ENCODE results near the gene KIF5C. TPM values are rescaled to one million over a fixed set of nuclear protein-coding genes. Genes with fewer than 3 reads are reported as not detected.

The KIF5C gene
- total RNA-seq, 1 donor from 2014 or later = not detected

DNA sequence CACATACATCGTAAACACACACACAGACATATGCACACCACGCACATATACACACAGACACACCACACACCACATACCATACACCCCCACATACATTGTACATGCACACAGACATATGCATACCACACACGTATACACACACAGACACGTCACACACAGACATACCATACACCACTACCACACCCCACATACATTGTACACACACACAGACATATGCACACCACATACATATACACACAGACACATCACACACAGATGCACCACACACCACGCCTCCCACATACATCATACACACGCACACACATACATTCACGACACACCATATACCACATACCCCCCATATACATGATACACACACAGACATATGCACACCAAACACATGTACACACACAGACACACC, 58.4 kb downstream of the KIF5C start:
- H3K27me3 ChIP-seq (ENCODE audit: control insufficient read depth, insufficient read depth, low read length) = no peaks in the 10 kb centered on the region
- TF ChIP-seq, protein P1, sequence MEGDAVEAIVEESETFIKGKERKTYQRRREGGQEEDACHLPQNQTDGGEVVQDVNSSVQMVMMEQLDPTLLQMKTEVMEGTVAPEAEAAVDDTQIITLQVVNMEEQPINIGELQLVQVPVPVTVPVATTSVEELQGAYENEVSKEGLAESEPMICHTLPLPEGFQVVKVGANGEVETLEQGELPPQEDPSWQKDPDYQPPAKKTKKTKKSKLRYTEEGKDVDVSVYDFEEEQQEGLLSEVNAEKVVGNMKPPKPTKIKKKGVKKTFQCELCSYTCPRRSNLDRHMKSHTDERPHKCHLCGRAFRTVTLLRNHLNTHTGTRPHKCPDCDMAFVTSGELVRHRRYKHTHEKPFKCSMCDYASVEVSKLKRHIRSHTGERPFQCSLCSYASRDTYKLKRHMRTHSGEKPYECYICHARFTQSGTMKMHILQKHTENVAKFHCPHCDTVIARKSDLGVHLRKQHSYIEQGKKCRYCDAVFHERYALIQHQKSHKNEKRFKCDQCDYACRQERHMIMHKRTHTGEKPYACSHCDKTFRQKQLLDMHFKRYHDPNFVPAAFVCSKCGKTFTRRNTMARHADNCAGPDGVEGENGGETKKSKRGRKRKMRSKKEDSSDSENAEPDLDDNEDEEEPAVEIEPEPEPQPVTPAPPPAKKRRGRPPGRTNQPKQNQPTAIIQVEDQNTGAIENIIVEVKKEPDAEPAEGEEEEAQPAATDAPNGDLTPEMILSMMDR (IDR thresholded peaks at IDR 0.05; ENCODE audit: insufficient read depth, low read length, severe bottlenecking) = no peak
- no peak for FAIRE-seq

DNA sequence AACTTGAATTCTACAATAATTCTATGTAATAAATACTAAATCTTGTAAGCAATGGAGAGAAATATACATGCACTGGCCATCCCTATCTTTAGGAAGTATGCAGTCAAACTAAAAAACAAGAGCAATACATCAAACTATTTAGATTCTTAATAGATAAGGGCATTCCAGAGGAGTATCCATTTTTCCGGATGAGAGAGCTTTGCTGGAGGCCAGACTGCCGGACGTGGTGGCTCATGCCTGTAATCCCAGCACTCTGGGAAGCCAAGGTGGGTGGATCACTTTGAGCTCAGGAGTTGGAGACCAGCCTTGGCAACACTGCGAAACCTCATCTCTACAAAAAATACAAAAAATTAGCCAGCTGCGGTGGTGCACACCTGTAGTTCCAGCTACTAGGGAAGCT, 60.8 kb downstream of the KIF5C start:
- TF ChIP-seq, protein P1 (IDR thresholded peaks at IDR 0.05; ENCODE audit: insufficient read depth, low read length, severe bottlenecking) = no peak

More for the DNA sequence above, 58.4 kb downstream of the KIF5C start:
- no peak for DNase-seq (ENCODE audit: low read depth)
- H3K4me3 ChIP-seq (ENCODE audit: low read depth, low read length) = no peak overlapping the region
- H3K36me3 ChIP-seq (ENCODE audit: control insufficient read depth, insufficient read depth, low read length) = no peaks in the 10 kb centered on the region

DNA sequence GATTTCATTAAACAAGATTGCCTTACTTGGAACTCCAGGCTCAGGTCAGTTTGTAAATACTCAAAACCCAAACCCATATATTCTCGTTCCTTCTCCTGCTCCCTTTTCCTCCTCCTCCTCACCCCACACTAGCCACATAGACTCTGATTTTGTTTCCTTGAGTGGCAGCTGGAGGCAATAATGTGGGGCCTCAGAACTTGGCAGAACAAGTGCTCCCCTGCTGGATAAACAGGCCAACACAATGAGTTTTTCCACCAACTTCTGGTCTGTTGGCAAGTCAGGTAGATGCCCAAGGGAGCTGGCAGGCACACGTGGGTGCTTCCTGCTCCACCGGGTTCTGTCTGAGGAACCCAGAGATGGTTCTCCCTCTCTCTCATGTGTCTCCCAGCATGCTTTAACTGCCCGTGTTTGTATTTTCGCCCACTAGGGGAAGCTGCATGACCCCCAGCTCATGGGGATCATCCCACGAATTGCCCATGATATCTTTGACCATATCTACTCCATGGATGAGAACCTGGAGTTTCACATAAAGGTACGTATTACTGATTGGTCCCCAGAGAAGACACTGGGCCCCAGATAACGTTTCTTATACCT, 61.9 kb downstream of the KIF5C start:
- no peaks in the 10 kb centered on the region for H3K27me3 ChIP-seq (ENCODE audit: control insufficient read depth, insufficient read depth, low read length)
- DNase-seq (ENCODE audit: low read depth) (no peak), FAIRE-seq (no peak)
- no peaks in the 10 kb centered on the region for H3K36me3 ChIP-seq (ENCODE audit: control insufficient read depth, insufficient read depth, low read length)
- TF ChIP-seq, protein P1 (IDR thresholded peaks at IDR 0.05; ENCODE audit: insufficient read depth, low read length, severe bottlenecking) = no peak
- H3K4me3 ChIP-seq (ENCODE audit: low read depth, low read length) = no peak overlapping the region

More for the DNA sequence above, 60.8 kb downstream of the KIF5C start:
- DNase-seq (ENCODE audit: low read depth) (no peak), FAIRE-seq (no peak)
- H3K4me3 ChIP-seq (ENCODE audit: low read depth, low read length) = no peak overlapping the region
- H3K27me3 ChIP-seq (ENCODE audit: control insufficient read depth, insufficient read depth, low read length) = no peaks in the 10 kb centered on the region
- H3K36me3 ChIP-seq (ENCODE audit: control insufficient read depth, insufficient read depth, low read length) = no peaks in the 10 kb centered on the region

DNA sequence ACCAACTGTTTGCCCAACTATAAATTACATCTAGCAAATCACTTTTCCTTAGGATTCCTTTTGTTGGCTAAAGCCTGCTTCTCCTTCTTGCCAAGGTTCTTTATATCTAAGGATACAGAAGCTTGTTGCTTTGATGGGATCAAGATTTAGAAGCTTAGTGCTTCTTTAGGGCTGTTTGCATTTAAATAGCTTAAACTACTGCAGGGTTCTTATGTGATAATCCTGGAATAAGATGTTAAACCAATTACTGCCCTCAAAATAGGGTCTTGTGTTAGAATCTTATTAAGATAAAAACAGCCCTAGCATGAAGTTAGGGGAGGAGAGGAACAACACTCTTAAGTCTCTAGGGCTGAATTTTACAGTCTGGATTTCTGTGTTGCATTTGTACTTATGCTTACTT, 64.2 kb downstream of the KIF5C start:
- no peak for DNase-seq (ENCODE audit: low read depth)
- H3K4me3 ChIP-seq (ENCODE audit: low read depth, low read length) = no peak overlapping the region
- TF ChIP-seq, protein P1 (IDR thresholded peaks at IDR 0.05; ENCODE audit: insufficient read depth, low read length, severe bottlenecking) = no peak
- H3K36me3 ChIP-seq (ENCODE audit: control insufficient read depth, insufficient read depth, low read length) = no peaks in the 10 kb centered on the region
- no peak for FAIRE-seq
- H3K27me3 ChIP-seq (ENCODE audit: control insufficient read depth, insufficient read depth, low read length) = no peaks in the 10 kb centered on the region

DNA sequence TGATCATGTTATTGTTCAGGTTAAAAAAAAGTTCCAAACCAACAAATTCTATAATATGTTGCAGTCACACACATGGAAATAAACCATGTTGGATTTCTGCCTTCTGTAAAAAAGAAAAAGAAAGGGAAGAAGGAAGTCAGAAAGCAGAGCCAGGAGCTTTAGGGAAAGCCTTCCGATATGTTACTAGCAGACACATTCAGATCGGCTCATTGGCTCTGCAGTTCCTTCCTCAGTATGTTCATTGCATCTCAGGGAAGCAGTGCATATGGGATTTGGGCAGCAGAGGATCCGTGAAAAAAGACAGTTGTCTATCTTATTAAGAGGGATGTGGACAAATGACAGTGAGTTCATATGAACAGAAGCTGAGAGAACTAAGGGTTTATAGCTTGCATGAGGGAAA, 68.1 kb downstream of the KIF5C start:
- DNase-seq (ENCODE audit: low read depth) = no peak
- no peak for FAIRE-seq
- H3K27me3 ChIP-seq (ENCODE audit: control insufficient read depth, insufficient read depth, low read length) = no peaks in the 10 kb centered on the region
- H3K4me3 ChIP-seq (ENCODE audit: low read depth, low read length) = no peak overlapping the region
- TF ChIP-seq, protein P1 (IDR thresholded peaks at IDR 0.05; ENCODE audit: insufficient read depth, low read length, severe bottlenecking) = no peak
- no peaks in the 10 kb centered on the region for H3K36me3 ChIP-seq (ENCODE audit: control insufficient read depth, insufficient read depth, low read length)

DNA sequence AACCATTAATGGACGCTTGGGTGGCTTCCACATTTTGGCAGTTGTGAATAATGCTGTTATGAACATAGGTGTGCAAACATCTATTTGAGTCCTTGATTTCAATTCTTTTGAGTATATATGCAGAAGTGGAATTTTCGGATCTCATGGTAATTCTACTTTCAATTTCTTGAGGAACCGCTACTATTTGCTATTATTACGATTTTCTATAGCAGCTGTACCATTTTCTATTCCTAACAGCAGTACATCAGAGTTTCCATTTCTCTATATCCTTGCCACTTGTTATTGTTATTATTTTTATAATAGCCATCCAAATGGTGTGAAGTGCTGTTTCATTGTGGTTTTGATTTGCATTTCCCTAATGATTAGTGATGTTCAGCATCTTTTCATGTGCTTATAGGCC, 69.5 kb downstream of the KIF5C start:
- Histone ChIP-seq H3K4me3 (ENCODE audit: low read depth, low read length) (no peak overlapping the region), H3K36me3 (ENCODE audit: control insufficient read depth, insufficient read depth, low read length) (no peaks in the 10 kb centered on the region), H3K27me3 (ENCODE audit: control insufficient read depth, insufficient read depth, low read length) (peaks cover 2% of the 10 kb centered on the region)
- DNase-seq (ENCODE audit: low read depth) (no peak), FAIRE-seq (no peak)
- TF ChIP-seq, protein P1 (IDR thresholded peaks at IDR 0.05; ENCODE audit: insufficient read depth, low read length, severe bottlenecking) = no peak
